ENCODE data around the gene AFG1L.

- no peak for TF ChIP-seq CTCF (IDR thresholded peaks at IDR 0.05; ENCODE audit: insufficient read depth, low read length)
- TF ChIP-seq SPI1 (IDR thresholded peaks at IDR 0.05; ENCODE audit: borderline replicate concordance, low read depth) = no peak
- no peak for TF ChIP-seq POLR2AphosphoS5 (IDR thresholded peaks at IDR 0.05; ENCODE audit: low read depth)
Measured at GRCh38 chr6:108568101-108568500, 273.2 kb downstream of the AFG1L start.

Data from HL-60 (cell line).